RPMI8226 (cell line): ENCODE results near the gene MAN2B2.

Experiments used
- DNase-seq: peaks from one replicate; pipeline ENCODE4 v3.0.0-alpha.2; 2015

MAN2B2 gene

GRCh38 chr4:6596948-6597347, 22.0 kb downstream of the MAN2B2 start:
- DNase-seq, result no peak

- DNase-seq, result no peak
These were observed 23.1 kb downstream of the MAN2B2 start for GRCh38 chr4:6598127-6598526.

- DNase-seq, result no peak
These were observed 23.7 kb downstream of the MAN2B2 start for GRCh38 chr4:6598641-6599040.

GRCh38 chr4:6601661-6602250, 26.8 kb downstream of the MAN2B2 start:
- no peak for DNase-seq

GRCh38 chr4:6602289-6602688, 27.3 kb downstream of the MAN2B2 start:
- no peak for DNase-seq

GRCh38 chr4:6603128-6603527, 28.1 kb downstream of the MAN2B2 start:
- no peak for DNase-seq

- DNase-seq, result no peak
These were observed 30.1 kb downstream of the MAN2B2 start for GRCh38 chr4:6605114-6605513.

- DNase-seq, result no peak
These were observed 30.6 kb downstream of the MAN2B2 start for GRCh38 chr4:6605605-6606004.

GRCh38 chr4:6606465-6607235, 31.7 kb downstream of the MAN2B2 start:
- no peak for DNase-seq

- no peak for DNase-seq
These were observed 32.5 kb downstream of the MAN2B2 start for GRCh38 chr4:6607368-6608055.

- no peak for DNase-seq
These were observed 33.9 kb downstream of the MAN2B2 start for GRCh38 chr4:6608758-6609414.

- no peak for DNase-seq
These were observed 34.6 kb downstream of the MAN2B2 start for GRCh38 chr4:6609415-6610079.

GRCh38 chr4:6610856-6611430, 36.0 kb downstream of the MAN2B2 start:
- no peak for DNase-seq

- no peak for DNase-seq
These were observed 38.1 kb downstream of the MAN2B2 start for GRCh38 chr4:6612961-6613675.

GRCh38 chr4:6613676-6614651, 39.0 kb downstream of the MAN2B2 start:
- no peak for DNase-seq

GRCh38 chr4:6614701-6615230, 39.8 kb downstream of the MAN2B2 start:
- no peak for DNase-seq

- DNase-seq, result no peak
These were observed 41.4 kb downstream of the MAN2B2 start for GRCh38 chr4:6616087-6616995.

- no peak for DNase-seq
These were observed 42.3 kb downstream of the MAN2B2 start for GRCh38 chr4:6617246-6617645.

- no peak for DNase-seq
These were observed 43.6 kb downstream of the MAN2B2 start for GRCh38 chr4:6618386-6619115.
